ENCODE results near the gene NALCN. TPM values are rescaled to one million over a fixed set of nuclear protein-coding genes. Genes with fewer than 3 reads are reported as not detected.

NALCN gene
- total and polyA plus RNA-seq, 4 donors: 0.09 to 0.92 (median 0.18) TPM

GRCh38 chr13:101090287-101090686 lies 326.0 kb downstream of the NALCN start:
- Histone ChIP-seq H3K27ac (ENCODE audit: low read depth in 1 of 2, low read length in 2 of 2) (no peak overlapping the region), H3K4me1 (ENCODE audit: control insufficient read depth in 4 of 4, insufficient read depth in 4 of 4, low read length in 3 of 4) (no peaks in the 10 kb centered on the region), H3K27me3 (ENCODE audit: control insufficient read depth in 4 of 4, insufficient read depth in 4 of 4, low read length in 3 of 4) (peaks cover 0 to 3% (median 0%) of the 10 kb centered on the region in 4 donors), H3K9ac (ENCODE audit: low read depth in 1 of 2, low read length in 2 of 2) (no peak overlapping the region), H3K36me3 (ENCODE audit: control insufficient read depth in 4 of 4, insufficient read depth in 3 of 4, low read depth in 1 of 4, low read length in 3 of 4) (no peaks in the 10 kb centered on the region), H3K4me3 (ENCODE audit: low read depth in 1 of 3, low read length in 3 of 3) (no peak overlapping the region), H3K9me3 (ENCODE audit: control insufficient read depth in 4 of 4, low read length in 3 of 4) (no peaks in the 10 kb centered on the region)
- WGBS: 83% methylated on average over 4 of the region's 4 CpGs
- no peak for DNase-seq (ENCODE audit: low spot score)
- no peak for TF ChIP-seq HNF4G (IDR thresholded peaks at IDR 0.05)
- TF ChIP-seq ZBTB33 (IDR thresholded peaks at IDR 0.05): no peak
- TF ChIP-seq MAX (IDR thresholded peaks at IDR 0.05): no peak
- no peak for TF ChIP-seq TAF1 (conservative IDR thresholded peaks at IDR 0.05)
- TF ChIP-seq FOXA1 (IDR thresholded peaks at IDR 0.05): no peak
- no peak for TF ChIP-seq NR2F2 (IDR thresholded peaks at IDR 0.05)
- TF ChIP-seq RAD21 (IDR thresholded peaks at IDR 0.05): no peak
- TF ChIP-seq, protein P1, sequence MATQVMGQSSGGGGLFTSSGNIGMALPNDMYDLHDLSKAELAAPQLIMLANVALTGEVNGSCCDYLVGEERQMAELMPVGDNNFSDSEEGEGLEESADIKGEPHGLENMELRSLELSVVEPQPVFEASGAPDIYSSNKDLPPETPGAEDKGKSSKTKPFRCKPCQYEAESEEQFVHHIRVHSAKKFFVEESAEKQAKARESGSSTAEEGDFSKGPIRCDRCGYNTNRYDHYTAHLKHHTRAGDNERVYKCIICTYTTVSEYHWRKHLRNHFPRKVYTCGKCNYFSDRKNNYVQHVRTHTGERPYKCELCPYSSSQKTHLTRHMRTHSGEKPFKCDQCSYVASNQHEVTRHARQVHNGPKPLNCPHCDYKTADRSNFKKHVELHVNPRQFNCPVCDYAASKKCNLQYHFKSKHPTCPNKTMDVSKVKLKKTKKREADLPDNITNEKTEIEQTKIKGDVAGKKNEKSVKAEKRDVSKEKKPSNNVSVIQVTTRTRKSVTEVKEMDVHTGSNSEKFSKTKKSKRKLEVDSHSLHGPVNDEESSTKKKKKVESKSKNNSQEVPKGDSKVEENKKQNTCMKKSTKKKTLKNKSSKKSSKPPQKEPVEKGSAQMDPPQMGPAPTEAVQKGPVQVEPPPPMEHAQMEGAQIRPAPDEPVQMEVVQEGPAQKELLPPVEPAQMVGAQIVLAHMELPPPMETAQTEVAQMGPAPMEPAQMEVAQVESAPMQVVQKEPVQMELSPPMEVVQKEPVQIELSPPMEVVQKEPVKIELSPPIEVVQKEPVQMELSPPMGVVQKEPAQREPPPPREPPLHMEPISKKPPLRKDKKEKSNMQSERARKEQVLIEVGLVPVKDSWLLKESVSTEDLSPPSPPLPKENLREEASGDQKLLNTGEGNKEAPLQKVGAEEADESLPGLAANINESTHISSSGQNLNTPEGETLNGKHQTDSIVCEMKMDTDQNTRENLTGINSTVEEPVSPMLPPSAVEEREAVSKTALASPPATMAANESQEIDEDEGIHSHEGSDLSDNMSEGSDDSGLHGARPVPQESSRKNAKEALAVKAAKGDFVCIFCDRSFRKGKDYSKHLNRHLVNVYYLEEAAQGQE (IDR thresholded peaks at IDR 0.05): no peak
- TF ChIP-seq RXRA (IDR thresholded peaks at IDR 0.05): no peak
- TF ChIP-seq JUND (IDR thresholded peaks at IDR 0.05): no peak
- TF ChIP-seq ATF3 (IDR thresholded peaks at IDR 0.05): no peak
- TF ChIP-seq GABPA (IDR thresholded peaks at IDR 0.05 in 1 of 2, conservative IDR thresholded peaks at IDR 0.05 in 1 of 2): no peak
- TF ChIP-seq FOXA2 (IDR thresholded peaks at IDR 0.05): no peak
- no peak for TF ChIP-seq EGR1 (IDR thresholded peaks at IDR 0.05; ENCODE audit: low read depth in 2 of 2)
- TF ChIP-seq HNF4A (conservative IDR thresholded peaks at IDR 0.05): no peak
- no peak for TF ChIP-seq SP1 (IDR thresholded peaks at IDR 0.05)
- no peak for TF ChIP-seq YY1 (IDR thresholded peaks at IDR 0.05)
- no peak for TF ChIP-seq CTCF (IDR thresholded peaks at IDR 0.05; ENCODE audit: low read depth, low read length, missing input control)

Measured in liver (tissue), 9 donors.